Spinal cord (tissue), 10 donors: Measurements from ENCODE around the gene UROS. TPM values are rescaled to one million over a fixed set of nuclear protein-coding genes. Genes with fewer than 3 reads are reported as not detected.

ENCODE experiments used
- DNase-seq, 6 donors: peaks; one replicate each; pipeline versions ENCODE4 v3.0.0 to v3.0.0-alpha.2; 2013 to 2015; ENCODE audit warnings: low spot score in 6 of 6, low read depth in 4 of 6
- H3K27ac ChIP-seq: one replicate; pipeline ENCODE4 v1.5.1; 2013; ENCODE audit warnings: low read depth, low read length, control low read depth
- H3K27me3 ChIP-seq: one replicate; pipeline ENCODE4 v1.6.1; 2013; ENCODE audit warnings: low read length; ENCODE audit not compliant: control insufficient read depth, insufficient read depth
- H3K36me3 ChIP-seq: one replicate; pipeline ENCODE4 v1.6.1; 2013; ENCODE audit warnings: low read length; ENCODE audit not compliant: control insufficient read depth, insufficient read depth
- H3K4me1 ChIP-seq: one replicate; pipeline ENCODE4 v1.6.1; 2013; ENCODE audit warnings: low read length; ENCODE audit not compliant: control insufficient read depth, insufficient read depth
- H3K4me3 ChIP-seq: one replicate; pipeline ENCODE4 v1.5.1; 2013; ENCODE audit warnings: low read depth, low read length, control low read depth
- H3K9me3 ChIP-seq: one replicate; pipeline ENCODE4 v1.6.1; 2013; ENCODE audit warnings: low read length; ENCODE audit not compliant: control insufficient read depth, insufficient read depth
- WGBS: methylation state at CpG from one replicate; pipeline ENCODE4 v1.1.5; 2013; ENCODE audit warnings: missing lambda C conversion rate; ENCODE audit not compliant: insufficient coverage; 5-methylcytosine and 5-hydroxymethylcytosine counted together
- polyA plus RNA-seq, 2 donors: library from polyadenylated mRNA; unstranded; fragments of 120-200 nt; gene quantifications; one replicate each; pipeline ENCODE4 v1.2.1, GENCODE V29; 2013; ENCODE audit not compliant: insufficient read length in 2 of 2
- total RNA-seq, 2 donors: library from RNA; depleted of rRNA in 1 of 2; stranded (reverse); fragments of 120-200 nt in 1 of 2; fragments of >200 nt in 1 of 2; gene quantifications; one replicate each; pipeline versions ENCODE4 v1.2.3 to v1.2.4, GENCODE V29; 2013 to 2014
- donor health status: healthy.

UROS gene
- total and polyA plus RNA-seq, 4 donors: 61.9 to 88.6 (median 83.2) TPM

GRCh38 chr10:125782054-125782453 is 41.0 kb downstream of the UROS start:
- peaks cover 9% of the 10 kb centered on the region for H3K36me3 ChIP-seq
- no peaks in the 10 kb centered on the region for H3K9me3 ChIP-seq
- DNase-seq: no peak
- no peaks in the 10 kb centered on the region for H3K27me3 ChIP-seq
- 90% methylated on average over 11 of the region's 11 CpGs for WGBS
- no peaks in the 10 kb centered on the region for H3K4me1 ChIP-seq
- H3K4me3 ChIP-seq: no peak overlapping the region
- H3K27ac ChIP-seq: no peak overlapping the region

DNA sequence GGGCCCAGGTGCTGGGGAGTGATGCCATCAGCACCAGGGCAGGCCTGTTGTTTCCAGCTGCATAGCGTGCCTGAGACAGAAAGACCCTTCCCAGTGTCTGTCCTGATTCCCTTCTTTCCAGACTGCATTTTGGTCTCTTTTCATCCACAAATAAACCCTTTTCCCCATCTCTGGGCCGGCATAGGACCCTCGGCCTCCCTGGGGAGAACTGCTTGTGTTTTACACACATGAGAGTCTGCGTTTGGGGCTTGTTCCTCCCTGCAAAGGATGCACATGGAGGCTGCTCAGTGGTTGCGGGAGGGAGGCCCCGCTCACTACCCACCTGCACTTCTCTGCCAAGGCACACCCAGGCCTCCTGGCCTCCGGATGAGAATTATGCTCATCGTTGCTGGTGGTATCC is 41.7 kb downstream of the UROS start:
- no peak overlapping the region for H3K27ac ChIP-seq
- no peaks in the 10 kb centered on the region for H3K4me1 ChIP-seq
- H3K4me3 ChIP-seq: no peak overlapping the region
- H3K27me3 ChIP-seq: no peaks in the 10 kb centered on the region
- DNase-seq: no peak
- WGBS: 95% methylated on average over 8 of the region's 8 CpGs
- H3K9me3 ChIP-seq: no peaks in the 10 kb centered on the region
- peaks cover 9% of the 10 kb centered on the region for H3K36me3 ChIP-seq

- Histone ChIP-seq H3K9me3 (no peaks in the 10 kb centered on the region), H3K27me3 (no peaks in the 10 kb centered on the region), H3K4me1 (peaks cover 6% of the 10 kb centered on the region), H3K27ac (no peak overlapping the region), H3K36me3 (peaks cover 11% of the 10 kb centered on the region), H3K4me3 (no peak overlapping the region)
- 76% methylated on average over 8 of the region's 10 CpGs for WGBS
- no peak for DNase-seq
Measured at GRCh38 chr10:125779403-125780327, 43.4 kb downstream of the UROS start.

DNA sequence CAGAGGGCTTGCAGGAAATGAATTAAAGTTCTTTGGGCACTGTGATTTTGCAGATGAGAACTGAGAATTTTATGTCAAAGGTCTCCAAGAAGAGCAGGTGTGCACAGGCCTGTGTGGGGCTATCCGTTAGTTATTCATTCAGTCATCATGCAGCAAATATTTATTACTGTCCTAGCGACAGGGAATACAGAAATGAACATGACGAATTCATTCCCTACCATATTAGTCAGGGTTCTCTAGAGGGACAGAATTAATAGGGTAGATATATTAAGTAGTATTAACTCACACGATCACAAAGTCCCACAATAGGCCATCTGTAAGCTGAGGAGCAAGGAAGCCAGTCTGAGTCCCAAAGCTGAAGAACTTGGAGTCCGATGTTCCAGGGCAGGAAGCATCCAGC is 44.5 kb downstream of the UROS start:
- Histone ChIP-seq H3K4me3 (no peak overlapping the region), H3K9me3 (no peaks in the 10 kb centered on the region), H3K27me3 (no peaks in the 10 kb centered on the region), H3K36me3 (peaks cover 13% of the 10 kb centered on the region), H3K4me1 (peaks cover 8% of the 10 kb centered on the region), H3K27ac (no peak overlapping the region)
- WGBS: 100% methylated on average over 1 of the region's 5 CpGs
- no peak for DNase-seq

GRCh38 chr10:125777806-125778205 is 45.3 kb downstream of the UROS start:
- Histone ChIP-seq H3K9me3 (no peaks in the 10 kb centered on the region), H3K27ac (no peak overlapping the region), H3K27me3 (no peaks in the 10 kb centered on the region), H3K4me3 (no peak overlapping the region), H3K4me1 (peaks cover 8% of the 10 kb centered on the region), H3K36me3 (peaks cover 16% of the 10 kb centered on the region)
- 93% methylated on average over 9 of the region's 9 CpGs for WGBS
- no peak for DNase-seq

DNA sequence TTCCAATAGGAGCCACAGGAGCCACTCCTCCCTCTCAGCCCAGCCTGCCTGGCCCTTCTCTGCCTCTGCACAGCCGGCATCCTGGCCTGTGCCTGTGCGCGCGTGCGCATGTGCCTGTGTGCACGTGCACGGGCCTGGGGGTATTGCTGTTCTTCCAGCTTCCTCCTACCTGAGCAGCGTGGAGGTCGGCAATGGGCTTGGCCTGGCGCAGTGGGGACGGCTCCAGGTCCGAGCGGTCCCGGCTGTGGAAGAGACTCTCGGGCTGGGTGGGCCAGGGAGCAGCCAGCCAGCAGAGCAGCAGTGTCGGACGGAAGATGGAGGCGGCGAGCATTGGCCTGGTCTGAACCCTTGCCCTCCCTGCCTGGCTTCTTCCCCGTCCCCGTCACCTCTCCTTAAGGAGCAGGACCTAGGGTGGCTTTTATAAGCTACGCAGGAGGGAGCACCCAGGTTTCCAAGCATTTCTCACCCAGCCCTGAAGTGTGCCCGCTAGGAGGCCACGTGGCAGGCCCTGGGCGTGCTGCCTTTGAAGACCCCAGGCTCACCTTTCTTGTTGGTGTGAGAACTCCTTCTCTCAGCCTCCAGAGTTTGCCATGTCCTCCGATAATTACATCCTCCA is 47.5 kb downstream of the UROS start, which contains the start of gene MMP21:
TSS of gene MMP21 (minus strand) at position 331 of the 616 bp plus-strand sequence. CDS start at position 331, 0 bp downstream.
- H3K27me3 ChIP-seq: no peaks in the 10 kb centered on the region
- no peak for DNase-seq
- peaks cover 8% of the 10 kb centered on the region for H3K4me1 ChIP-seq
- H3K36me3 ChIP-seq: peaks cover 13% of the 10 kb centered on the region
- no peaks in the 10 kb centered on the region for H3K9me3 ChIP-seq
- no peak within 1 kb of the TSS for H3K4me3 ChIP-seq
- H3K27ac ChIP-seq: no peak within 1 kb of the TSS
- 94% methylated on average over 23 of the region's 26 CpGs for WGBS

GRCh38 chr10:125774581-125775191 is 48.4 kb downstream of the UROS start:
- 93% methylated on average over 32 of the region's 32 CpGs for WGBS

DNA sequence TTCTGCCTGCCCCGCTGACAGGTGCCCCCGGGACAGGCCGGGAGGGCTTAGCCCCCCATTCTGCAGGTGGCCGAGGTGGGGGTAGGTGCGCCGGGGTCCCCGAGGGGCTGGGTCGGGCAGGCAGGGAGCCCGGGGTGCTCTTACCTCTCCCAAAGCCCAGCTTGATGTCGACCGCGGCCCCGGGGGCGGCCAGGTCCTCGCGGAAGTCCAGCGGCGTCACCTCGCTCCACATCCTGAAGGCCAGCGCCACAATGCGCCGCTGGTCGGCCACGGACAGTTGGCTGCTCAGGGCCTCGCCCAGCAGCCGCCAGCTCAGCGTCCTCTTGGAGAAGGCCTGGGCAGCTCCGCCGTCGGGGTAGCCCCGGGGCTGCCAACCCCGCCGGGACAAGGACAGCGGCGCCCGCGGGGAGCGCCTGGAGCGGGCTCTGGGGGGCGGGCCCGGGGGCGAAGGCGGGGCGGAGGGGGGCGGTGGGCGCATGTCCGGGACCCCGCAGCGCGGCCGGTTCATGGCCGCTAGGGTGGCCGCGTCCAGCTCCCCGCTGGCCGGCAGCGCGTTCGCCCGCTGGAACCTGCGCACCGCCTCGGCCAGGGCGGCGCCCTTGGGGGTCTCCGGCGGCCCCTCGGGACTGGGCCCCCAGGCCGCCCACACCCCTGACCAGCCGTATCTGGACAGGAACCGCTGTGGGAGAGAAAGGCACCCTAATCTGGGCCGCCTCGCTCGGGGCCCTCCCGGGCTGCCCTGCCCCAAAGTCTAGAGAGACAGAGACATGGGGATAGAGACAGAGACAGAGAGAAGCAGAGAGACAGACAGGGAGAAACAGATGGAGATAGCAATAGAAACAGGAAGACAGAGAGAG is 49.1 kb downstream of the UROS start:
- 64% methylated on average over 69 of the region's 75 CpGs for WGBS
- H3K27me3 ChIP-seq: no peaks in the 10 kb centered on the region
- no peak overlapping the region for H3K4me3 ChIP-seq
- peaks cover 19% of the 10 kb centered on the region for H3K36me3 ChIP-seq
- H3K9me3 ChIP-seq: no peaks in the 10 kb centered on the region
- DNase-seq: no peak
- peaks cover 10% of the 10 kb centered on the region for H3K4me1 ChIP-seq
- no peak overlapping the region for H3K27ac ChIP-seq

More at GRCh38 chr10:125774581-125775191, 48.4 kb downstream of the UROS start:
- no peaks in the 10 kb centered on the region for H3K9me3 ChIP-seq
- H3K4me1 ChIP-seq: peaks cover 8% of the 10 kb centered on the region
- H3K4me3 ChIP-seq: no peak overlapping the region
- peaks cover 13% of the 10 kb centered on the region for H3K36me3 ChIP-seq
- no peak overlapping the region for H3K27ac ChIP-seq
- no peaks in the 10 kb centered on the region for H3K27me3 ChIP-seq
- no peak for DNase-seq

- Histone ChIP-seq H3K27me3 (no peaks in the 10 kb centered on the region), H3K27ac (no peak overlapping the region), H3K36me3 (peaks cover 19% of the 10 kb centered on the region), H3K4me1 (peaks cover 11% of the 10 kb centered on the region), H3K9me3 (no peaks in the 10 kb centered on the region), H3K4me3 (no peak overlapping the region)
- WGBS: 96% methylated on average over 11 of the region's 11 CpGs
- no peak for DNase-seq
Measured at GRCh38 chr10:125772864-125773180, 50.2 kb downstream of the UROS start.
